HCT116 (cell line): Measurements from ENCODE around the gene RIPOR2. TPM values are rescaled to one million over a fixed set of nuclear protein-coding genes. Genes with fewer than 3 reads are reported as not detected.
A peak's percentile ranks its signal among the peaks of the same experiment; 100 is the strongest.

Experiments
- ATAC-seq: fragments of 200-7000 bp; cut with Tn5 transposase; 2 replicates; pipeline ENCODE4 v1.9.1; 2020; ENCODE audit warnings: mild to moderate bottlenecking, moderate library complexity
- BruUV-seq: library from RNA; stranded (reverse); fragments of 400-500 nt; replicated peaks from 2 replicates; lab custom pipeline; 2021; lab: Mats Ljungman, UMichigan
- CTCF ChIA-PET: fragments of 300-600 bp; sonication (Branson Sonifier 250); formaldehyde crosslinking; loops from one replicate; lab custom pipeline; 2021; ENCODE audit warnings: antibody characterized with exemption; lab: Charles Lee
- POLR2A ChIA-PET: fragments of 300-600, 350-600 bp; sonication (Branson Sonifier 250); formaldehyde crosslinking; loops from one replicate; lab custom pipeline; 2021; ENCODE audit warnings: antibody characterized with exemption; lab: Charles Lee
- RAD21 ChIA-PET, 2 experiments: fragments of 300-600 bp; sonication (Branson Sonifier 250); formaldehyde crosslinking; loops; one replicate each; lab custom pipeline; 2023; ENCODE audit warnings: low total read pairs in 2 of 2; ENCODE audit not compliant: uncharacterized antibody in 2 of 2, unreplicated experiment in 2 of 2, low non-redundant PET in 1 of 2; lab: Charles Lee
- DNase-seq: peaks from one replicate; pipeline ENCODE4 v3.0.0-alpha.2; 2010; ENCODE audit warnings: low read depth, low spot score
- H2AFZ ChIP-seq: fragments of 200-600 bp; shearing (Covaris generic), sonication (generic); 2 replicates; pipeline ENCODE4 v1.6.1; 2017; ENCODE audit warnings: low read depth, mixed run types, mixed read lengths, antibody characterized with exemption, low read length; ENCODE audit not compliant: poor library complexity, severe bottlenecking
- H3K27ac ChIP-seq: 2 replicates; pipeline ENCODE4 v1.5.1; 2012; ENCODE audit warnings: low read depth, low read length
- H3K27me3 ChIP-seq: fragments of 200-600 bp; sonication (generic); 2 replicates; pipeline ENCODE4 v1.6.1; 2016; ENCODE audit warnings: mixed run types, low read length, mixed read lengths; ENCODE audit not compliant: insufficient read depth
- H3K36me3 ChIP-seq, 2 experiments: fragments of 200-500 bp in 1 of 2; fragments of 200-600 bp in 1 of 2; sonication (Bioruptor generic) in 1 of 2; sonication (generic) in 1 of 2; 2 replicates each; pipeline versions ENCODE4 v1.5.1 to v1.6.1; 2014 to 2016; ENCODE audit warnings: low read length in 2 of 2, inconsistent platforms in 1 of 2, mixed read lengths in 1 of 2, mixed run types in 1 of 2; ENCODE audit not compliant: insufficient read depth in 2 of 2, control insufficient read depth in 1 of 2
- H3K4me1 ChIP-seq, 2 experiments: fragments of 200-600 bp in 1 of 2; sonication (generic) in 1 of 2; 2 replicates each; pipeline versions ENCODE4 v1.5.1 to v1.6.1; 2012 to 2017; ENCODE audit warnings: low read length in 2 of 2, inconsistent platforms in 1 of 2, mild to moderate bottlenecking in 1 of 2, mixed read lengths in 1 of 2, mixed run types in 1 of 2, moderate library complexity in 1 of 2; ENCODE audit not compliant: insufficient read depth in 2 of 2, control insufficient read depth in 1 of 2
- H3K4me2 ChIP-seq: fragments of 200-600 bp; sonication (generic); 2 replicates; pipeline ENCODE4 v1.6.1; 2017; ENCODE audit warnings: mixed run types, low read length, mixed read lengths
- H3K4me3 ChIP-seq, 2 experiments: fragments of 200-600 bp in 1 of 2; sonication (generic) in 1 of 2; replicated peaks in 1 of 2; 2 replicates each; pipeline ENCODE4 v1.5.1; 2011 to 2016; ENCODE audit warnings: low read length in 2 of 2, control low read depth in 1 of 2, low read depth in 1 of 2, mild to moderate bottlenecking in 1 of 2, mixed read lengths in 1 of 2, mixed run types in 1 of 2
- H3K79me2 ChIP-seq: fragments of 200-600 bp; sonication (generic); 2 replicates; pipeline ENCODE4 v1.6.1; 2017; ENCODE audit warnings: mild to moderate bottlenecking, mixed run types, low read length, moderate library complexity, mixed read lengths; ENCODE audit not compliant: insufficient read depth
- H3K9ac ChIP-seq: fragments of 200-600 bp; sonication (generic); 2 replicates; pipeline ENCODE4 v1.6.1; 2016; ENCODE audit warnings: low read length, mixed read lengths
- H3K9me2 ChIP-seq: fragments of 200-600 bp; sonication (generic), shearing (Covaris generic); 2 replicates; pipeline ENCODE4 v1.6.1; 2017; ENCODE audit warnings: mixed run types, mild to moderate bottlenecking, moderate library complexity; ENCODE audit not compliant: insufficient read depth
- H3K9me3 ChIP-seq, 2 experiments: fragments of 200-500 bp in 1 of 2; fragments of 200-600 bp in 1 of 2; sonication (Bioruptor generic) in 1 of 2; sonication (generic) in 1 of 2; 2 replicates each; pipeline ENCODE4 v1.6.1; 2014 to 2017; ENCODE audit warnings: low read length in 2 of 2, mixed read lengths in 2 of 2, inconsistent platforms in 1 of 2, low read depth in 1 of 2, mild to moderate bottlenecking in 1 of 2, mixed run types in 1 of 2, moderate library complexity in 1 of 2; ENCODE audit not compliant: control insufficient read depth in 1 of 2, insufficient read depth in 1 of 2
- H4K20me1 ChIP-seq: fragments of 200-600 bp; sonication (generic), shearing (Covaris generic); 2 replicates; pipeline ENCODE4 v1.6.1; 2017; ENCODE audit warnings: mixed run types, mild to moderate bottlenecking, moderate library complexity; ENCODE audit not compliant: insufficient read depth
- ATF3 ChIP-seq: IDR thresholded peaks from 2 replicates; pipeline ENCODE4 v1.6.1; 2012
- CBX3 ChIP-seq: IDR thresholded peaks from 2 replicates; pipeline ENCODE4 v1.6.1; 2012; ENCODE audit warnings: low read depth
- CTCF ChIP-seq, 3 experiments: fragments of 200-600 bp in 1 of 3; sonication (generic) in 1 of 3; IDR thresholded peaks in 2 of 3; conservative IDR thresholded peaks in 1 of 3; 2 replicates each; pipeline ENCODE4 v1.5.1; 2012 to 2017; ENCODE audit warnings: low read depth in 2 of 3, low read length in 2 of 3, antibody characterized with exemption in 1 of 3, borderline replicate concordance in 1 of 3, control low read depth in 1 of 3, mild to moderate bottlenecking in 1 of 3, mixed read lengths in 1 of 3, mixed run types in 1 of 3, moderate library complexity in 1 of 3; ENCODE audit not compliant: insufficient read depth in 1 of 3
- EGR1 ChIP-seq: IDR thresholded peaks from 2 replicates; pipeline ENCODE4 v1.6.1; 2012; ENCODE audit warnings: low read depth
- ELF1 ChIP-seq: IDR thresholded peaks from 2 replicates; pipeline ENCODE4 v1.6.1; 2012; ENCODE audit warnings: low read depth, borderline replicate concordance
- EZH2phosphoT487 ChIP-seq: fragments of 200-600 bp; IDR thresholded peaks from 2 replicates; pipeline ENCODE4 v1.6.1; 2018; ENCODE audit warnings: antibody characterized with exemption, borderline replicate concordance
- FOSL1 ChIP-seq: IDR thresholded peaks from 2 replicates; pipeline ENCODE4 v1.6.1; 2012; ENCODE audit warnings: low read depth
- JUND ChIP-seq: IDR thresholded peaks from 2 replicates; pipeline ENCODE4 v1.6.1; 2012
- POLR2A ChIP-seq: IDR thresholded peaks from 2 replicates; pipeline ENCODE4 v1.7.0; 2011; ENCODE audit warnings: borderline replicate concordance; ENCODE audit not compliant: insufficient read depth, insufficient read length; ENCODE audit errors: extremely low read depth
- POLR2AphosphoS5 ChIP-seq: IDR thresholded peaks from 2 replicates; pipeline ENCODE4 v1.6.1; 2011; ENCODE audit warnings: mild to moderate bottlenecking, low read depth, low read length, moderate library complexity
- REST ChIP-seq: IDR thresholded peaks from 2 replicates; pipeline ENCODE4 v1.6.1; 2012; ENCODE audit warnings: low read depth
- SIN3A ChIP-seq: IDR thresholded peaks from 2 replicates; pipeline ENCODE4 v1.6.1; 2012; ENCODE audit warnings: low read depth
- SP1 ChIP-seq: IDR thresholded peaks from 2 replicates; pipeline ENCODE4 v1.6.1; 2012; ENCODE audit warnings: low read depth
- SRF ChIP-seq: IDR thresholded peaks from 2 replicates; pipeline ENCODE4 v1.6.1; 2012; ENCODE audit warnings: low read depth
- TCF7L2 ChIP-seq: IDR thresholded peaks from 2 replicates; pipeline ENCODE4 v1.7.0; 2011; ENCODE audit warnings: borderline replicate concordance, inconsistent platforms; ENCODE audit not compliant: insufficient read depth, insufficient read length; ENCODE audit errors: extremely low read depth
- ZBTB33 ChIP-seq: IDR thresholded peaks from 2 replicates; pipeline ENCODE4 v1.6.1; 2011; ENCODE audit warnings: mild to moderate bottlenecking, low read length, moderate library complexity; ENCODE audit not compliant: insufficient replicate concordance; ENCODE audit errors: extremely low read depth
- ZFX ChIP-seq: fragments of 450-650 bp; IDR thresholded peaks from 2 replicates; pipeline ENCODE4 v1.6.1; 2017
- ZNF274 ChIP-seq: fragments of 200-500 bp; sonication (Bioruptor generic); IDR thresholded peaks from 2 replicates; pipeline ENCODE4 v1.6.1; 2014; ENCODE audit warnings: mild to moderate bottlenecking, low read depth, low read length, inconsistent platforms
- intact Hi-C: fragments of 100-400 bp; cut with micrococcal nuclease; formaldehyde crosslinking; loops from 2 replicates; pipeline ENCODE4 v1.10.0; 2022
- total RNA-seq: library from RNA; stranded (reverse); gene quantifications from one replicate; pipeline ENCODE4 v1.2.1, GENCODE V29; 2021; ENCODE audit not compliant: unreplicated experiment

RIPOR2 gene
- total RNA-seq, 1 experiment from 2014 or later: 0.44 TPM

- CTCF ChIA-PET: no interaction called here
- H4K20me1 ChIP-seq: no peaks in the 10 kb centered on the region
- H3K9ac ChIP-seq: no peak overlapping the region
- H3K9me3 ChIP-seq: no peaks in the 10 kb centered on the region
- no peaks in the 10 kb centered on the region for H3K27me3 ChIP-seq
- H3K27ac ChIP-seq: no peak overlapping the region
- BruUV-seq: no TSS peak
- H3K4me3 ChIP-seq: no peak overlapping the region
- no peaks in the 10 kb centered on the region for H3K36me3 ChIP-seq
- intact Hi-C loops: no loop called here
- peak overlapping the region; percentile 51 for H2AFZ ChIP-seq
- no peak for DNase-seq
- H3K9me2 ChIP-seq: no peaks in the 10 kb centered on the region
- POLR2A ChIA-PET: no interaction called here
- no peak overlapping the region for H3K4me2 ChIP-seq
- no peaks in the 10 kb centered on the region for H3K79me2 ChIP-seq
- TF ChIP-seq POLR2AphosphoS5: no peak
- TF ChIP-seq CTCF (IDR thresholded peaks at IDR 0.05 in 2 of 3, conservative IDR thresholded peaks at IDR 0.05 in 1 of 3; ENCODE audit: borderline replicate concordance in 1 of 3, insufficient read depth in 1 of 3, low read depth in 2 of 3, low read length in 2 of 3): no peak
- no peak for TF ChIP-seq JUND
- TF ChIP-seq CBX3: no peak
- TF ChIP-seq FOSL1: no peak
- TF ChIP-seq ZNF274: no peak
- no peak for TF ChIP-seq ZFX
- no peak for TF ChIP-seq SIN3A
- no peak for TF ChIP-seq ATF3
- no peak for TF ChIP-seq ZBTB33
- no peak for TF ChIP-seq SP1
- TF ChIP-seq EGR1: no peak
- no peak for TF ChIP-seq POLR2A
- TF ChIP-seq ELF1: no peak
- no peak for TF ChIP-seq REST
- no peak for TF ChIP-seq SRF
- no peak for TF ChIP-seq TCF7L2
- TF ChIP-seq EZH2phosphoT487: no peak
- RAD21 ChIA-PET: no interaction called here
- ATAC-seq: no peak
- H3K4me1 ChIP-seq: no peaks in the 10 kb centered on the region
These were observed 113.8 kb downstream of the RIPOR2 start for GRCh38 chr6:24821860-24822444.
